Measurements from ENCODE around the gene TSPAN12.

- TF ChIP-seq REST (IDR thresholded peaks at IDR 0.05; ENCODE audit: insufficient replicate concordance, low read depth) (no peak), CTCF (IDR thresholded peaks at IDR 0.05; ENCODE audit: insufficient read depth, low read length) (no peak)
Measured at GRCh38 chr7:120829487-120829886, 28.5 kb downstream of the TSPAN12 start.

Data from HL-60 (cell line).